HepG2 (cell line): ENCODE data around the gene ZC3H18. TPM values are rescaled to one million over a fixed set of nuclear protein-coding genes. Genes with fewer than 3 reads are reported as not detected.

Experiments
- ARID3A ChIP-seq: IDR thresholded peaks from 2 replicates; pipeline ENCODE4 v1.6.1; 2012; ENCODE audit warnings: low read depth, low read length, improper control_type of control experiment
- DNMT3B ChIP-seq: conservative IDR thresholded peaks from 2 replicates; pipeline ENCODE4 v1.6.1; 2016; ENCODE audit warnings: missing biosample characterization, control low read depth
- FOXK1 ChIP-seq: sonication (generic); formaldehyde crosslinking; IDR thresholded peaks from 2 replicates; pipeline ENCODE4 v1.4.0; 2020; ENCODE audit warnings: low read depth, missing genetic modification reagents, borderline replicate concordance
- FOXO4 ChIP-seq: sonication (generic); formaldehyde crosslinking; conservative IDR thresholded peaks from 2 replicates; pipeline ENCODE4 v1.8.1; 2023; ENCODE audit warnings: missing genetic modification reagents
- GPN1 ChIP-seq: sonication (generic); formaldehyde crosslinking; IDR thresholded peaks from 2 replicates; pipeline ENCODE4 v1.5.1; 2020; ENCODE audit warnings: missing genetic modification reagents, borderline replicate concordance
- KDM6A ChIP-seq: IDR thresholded peaks from 2 replicates; pipeline ENCODE4 v1.6.1; 2016; ENCODE audit warnings: low read depth
- PAXIP1 ChIP-seq: sonication (generic); formaldehyde crosslinking; conservative IDR thresholded peaks from 2 replicates; pipeline ENCODE4 v1.4.0; 2020; ENCODE audit warnings: mild to moderate bottlenecking, missing genetic modification reagents, moderate library complexity
- RXRB ChIP-seq: IDR thresholded peaks from 2 replicates; pipeline ENCODE4 v1.6.1; 2016; ENCODE audit warnings: borderline replicate concordance, missing genetic modification reagents, missing compliant biosample characterization
- SP2 ChIP-seq: sonication (generic); formaldehyde crosslinking; IDR thresholded peaks from 2 replicates; pipeline ENCODE4 v1.5.1; 2020; ENCODE audit warnings: mild to moderate bottlenecking, missing genetic modification reagents
- TERF1 ChIP-seq: sonication (generic); formaldehyde crosslinking; IDR thresholded peaks from 2 replicates; pipeline ENCODE4 v1.8.0; 2022; ENCODE audit warnings: mild to moderate bottlenecking, missing genetic modification reagents, moderate library complexity
- ZFX ChIP-seq: sonication (generic); formaldehyde crosslinking; IDR thresholded peaks from 2 replicates; pipeline ENCODE4 v1.4.0; 2020; ENCODE audit warnings: mild to moderate bottlenecking, low read depth, missing genetic modification reagents, moderate library complexity
- ZHX2 ChIP-seq, 2 experiments: sonication (generic) in 1 of 2; formaldehyde crosslinking in 1 of 2; IDR thresholded peaks; 2 replicates each; pipeline versions ENCODE4 v1.6.1 to v1.9.0; 2014 to 2022; ENCODE audit warnings: antibody characterized with exemption in 1 of 2, borderline replicate concordance in 1 of 2, inconsistent platforms in 1 of 2, low read depth in 1 of 2, missing genetic modification reagents in 1 of 2
- ZNF44 ChIP-seq: sonication (generic); formaldehyde crosslinking; IDR thresholded peaks from 2 replicates; pipeline ENCODE4 v1.5.1; 2020; ENCODE audit warnings: mild to moderate bottlenecking, missing genetic modification reagents
- ZNF782 ChIP-seq: sonication (generic); formaldehyde crosslinking; IDR thresholded peaks from 2 replicates; pipeline ENCODE4 v1.4.0; 2020; ENCODE audit warnings: missing genetic modification reagents, mild to moderate bottlenecking, borderline replicate concordance
- polyA plus RNA-seq, 8 experiments: library from polyadenylated mRNA; depleted of rRNA in 3 of 8; stranded (reverse) in 7 of 8; unstranded in 1 of 8; fragments of >200 nt; fragmentation: Illumina TruSeq in 4 of 8; extraction: Trizol in 4 of 8; gene quantifications; 2 replicates each; pipeline versions ENCODE4 v1.2.1 to v1.2.3, GENCODE V29; 2011 to 2016; ENCODE audit warnings: low read depth in 4 of 8, missing spikeins in 1 of 8, mixed read lengths in 1 of 8; ENCODE audit not compliant: insufficient read depth in 1 of 8
- total RNA-seq, 5 experiments: library from RNA; depleted of rRNA; stranded (reverse); fragments of >200 nt; fragmentation: Illumina TruSeq; extraction: Trizol; gene quantifications; 2 replicates each; pipeline ENCODE4 v1.2.3, GENCODE V29; 2016; ENCODE audit warnings: low read depth in 1 of 5

ZC3H18 gene
- total and polyA plus RNA-seq, 2 of the 13 experiments (the other 11 are each of a cell fraction or from before 2014, with no cell fraction given): 11.2 to 27.4 TPM

- TF ChIP-seq ZHX2 (IDR thresholded peaks at IDR 0.05; ENCODE audit: low read depth) (peak; percentile 57; the same call in 1 of the 2 replicates), ZHX2 (CRISPR knock-in tag; IDR thresholded peaks at IDR 0.05; ENCODE audit: borderline replicate concordance) (no peak), ARID3A (no peak), SP2 (CRISPR knock-in tag) (no peak), PAXIP1 (CRISPR knock-in tag) (peak; percentile 98), ZFX (CRISPR knock-in tag) (peak; percentile 71; the same call in 1 of the 2 replicates), ZNF782 (CRISPR knock-in tag) (no peak), FOXK1 (CRISPR knock-in tag) (peak; percentile 98), GPN1 (CRISPR knock-in tag) (no peak), RXRB (CRISPR knock-in tag) (peak; percentile 99), DNMT3B (CRISPR knock-in tag) (0 out of 2 replicates have a peak, but pooled peaks have one; percentile 33), TERF1 (CRISPR knock-in tag) (no peak), FOXO4 (CRISPR knock-in tag) (no peak), ZNF44 (CRISPR knock-in tag) (no peak), KDM6A (CRISPR knock-in tag) (peak; percentile 85)
These were observed 81.2 kb downstream of the ZC3H18 start (continued) for GRCh38 chr16:88651276-88651988.
